ENCODE data around the gene CHD9NB. TPM values are rescaled to one million over a fixed set of nuclear protein-coding genes. Genes with fewer than 3 reads are reported as not detected.

CHD9NB gene
- total and polyA plus RNA-seq, 10 of the 15 experiments (the other 5 are each of a cell fraction or from before 2014, with no cell fraction given) = 0.14 to 1.6 (median 0.73) TPM

DNA sequence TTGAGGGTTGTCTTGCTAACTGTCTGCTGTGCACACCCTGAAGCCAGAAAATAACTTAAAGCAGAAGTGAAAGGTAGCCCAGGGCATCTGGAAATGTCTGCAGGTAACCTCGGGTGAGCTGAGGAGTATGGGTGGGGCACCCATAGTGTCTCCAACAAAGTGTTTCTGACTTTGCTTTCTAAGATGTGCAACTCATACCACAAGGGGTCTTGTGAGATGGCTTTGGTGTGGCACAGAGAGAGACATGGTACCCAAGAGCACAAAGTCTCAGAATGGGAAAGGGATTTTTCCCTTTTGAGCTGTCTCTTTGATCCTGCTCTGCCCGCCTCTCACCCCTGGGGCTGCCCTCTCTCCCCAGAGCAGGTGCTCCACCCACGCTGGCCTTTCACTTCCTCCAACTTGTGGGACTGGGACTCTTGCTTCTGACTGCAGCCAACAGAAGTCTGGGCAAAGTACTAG is 9.0 kb upstream of the CHD9NB start (continued):
- TF ChIP-seq, protein P1, sequence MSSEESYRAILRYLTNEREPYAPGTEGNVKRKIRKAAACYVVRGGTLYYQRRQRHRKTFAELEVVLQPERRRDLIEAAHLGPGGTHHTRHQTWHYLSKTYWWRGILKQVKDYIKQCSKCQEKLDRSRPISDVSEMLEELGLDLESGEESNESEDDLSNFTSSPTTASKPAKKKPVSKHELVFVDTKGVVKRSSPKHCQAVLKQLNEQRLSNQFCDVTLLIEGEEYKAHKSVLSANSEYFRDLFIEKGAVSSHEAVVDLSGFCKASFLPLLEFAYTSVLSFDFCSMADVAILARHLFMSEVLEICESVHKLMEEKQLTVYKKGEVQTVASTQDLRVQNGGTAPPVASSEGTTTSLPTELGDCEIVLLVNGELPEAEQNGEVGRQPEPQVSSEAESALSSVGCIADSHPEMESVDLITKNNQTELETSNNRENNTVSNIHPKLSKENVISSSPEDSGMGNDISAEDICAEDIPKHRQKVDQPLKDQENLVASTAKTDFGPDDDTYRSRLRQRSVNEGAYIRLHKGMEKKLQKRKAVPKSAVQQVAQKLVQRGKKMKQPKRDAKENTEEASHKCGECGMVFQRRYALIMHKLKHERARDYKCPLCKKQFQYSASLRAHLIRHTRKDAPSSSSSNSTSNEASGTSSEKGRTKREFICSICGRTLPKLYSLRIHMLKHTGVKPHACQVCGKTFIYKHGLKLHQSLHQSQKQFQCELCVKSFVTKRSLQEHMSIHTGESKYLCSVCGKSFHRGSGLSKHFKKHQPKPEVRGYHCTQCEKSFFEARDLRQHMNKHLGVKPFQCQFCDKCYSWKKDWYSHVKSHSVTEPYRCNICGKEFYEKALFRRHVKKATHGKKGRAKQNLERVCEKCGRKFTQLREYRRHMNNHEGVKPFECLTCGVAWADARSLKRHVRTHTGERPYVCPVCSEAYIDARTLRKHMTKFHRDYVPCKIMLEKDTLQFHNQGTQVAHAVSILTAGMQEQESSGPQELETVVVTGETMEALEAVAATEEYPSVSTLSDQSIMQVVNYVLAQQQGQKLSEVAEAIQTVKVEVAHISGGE (CRISPR knock-in tag; IDR thresholded peaks at IDR 0.05) = no peak
- peak; percentile 91 for TF ChIP-seq ZNF207 (IDR thresholded peaks at IDR 0.05; ENCODE audit: borderline replicate concordance)
- peak; percentile 53 to 100 for TF ChIP-seq EGR1 (IDR thresholded peaks at IDR 0.05; ENCODE audit: borderline replicate concordance in 1 of 2, low read depth in 2 of 2, low read length in 2 of 2)
- no peak for TF ChIP-seq PAX8 (IDR thresholded peaks at IDR 0.05)
- peak; percentile 90 to 92 for TF ChIP-seq BHLHE40 (IDR thresholded peaks at IDR 0.05; ENCODE audit: borderline replicate concordance in 1 of 2, low read depth in 2 of 2, low read length in 1 of 2)
- TF ChIP-seq IRF4 (IDR thresholded peaks at IDR 0.05; ENCODE audit: low read depth, low read length) = peak; percentile 99
- no peak for TF ChIP-seq ZNF384 (IDR thresholded peaks at IDR 0.05; ENCODE audit: borderline replicate concordance, low read depth, low read length)
- TF ChIP-seq KDM1A (IDR thresholded peaks at IDR 0.05; ENCODE audit: borderline replicate concordance) = no peak
- TF ChIP-seq JUND (IDR thresholded peaks at IDR 0.05; ENCODE audit: low read depth, low read length) = no peak
- TF ChIP-seq PKNOX1 (IDR thresholded peaks at IDR 0.05) = peak; percentile 47; the same call in 1 of the 2 replicates
- TF ChIP-seq LARP7 (IDR thresholded peaks at IDR 0.05) = peak; percentile 76
- TF ChIP-seq TARDBP (IDR thresholded peaks at IDR 0.05; ENCODE audit: borderline replicate concordance) = peak; percentile 55; the same call in 1 of the 2 replicates
- peak; percentile 96 for TF ChIP-seq RCOR1 (conservative IDR thresholded peaks at IDR 0.05; ENCODE audit: low read depth, low read length)
- 0 out of 2 replicates have a peak, but pooled peaks have one; percentile 41 for TF ChIP-seq NKRF (conservative IDR thresholded peaks at IDR 0.05)
- TF ChIP-seq PRDM15 (CRISPR knock-in tag; IDR thresholded peaks at IDR 0.05) = no peak
- no peak for TF ChIP-seq IRF3 (IDR thresholded peaks at IDR 0.05)
- no peak for TF ChIP-seq KAT2A (conservative IDR thresholded peaks at IDR 0.05; ENCODE audit: control insufficient read depth, low read depth, low read length)
- 0 out of 2 replicates have a peak, but pooled peaks have one; percentile 92 for TF ChIP-seq WRNIP1 (IDR thresholded peaks at IDR 0.05; ENCODE audit: borderline replicate concordance, low read depth, low read length)

Data from GM12878 (cell line).